ENCODE results near the gene HEXB. TPM values are rescaled to one million over a fixed set of nuclear protein-coding genes. Genes with fewer than 3 reads are reported as not detected.

Gene HEXB
- total and polyA plus RNA-seq, 2 donors (not counting 1 experiment from before 2014, with no cell fraction given): 203 to 245 TPM

- Histone ChIP-seq H3K27ac (ENCODE audit: insufficient read depth, low read length) (peak within 1 kb of the TSS; percentile 79), H3K79me2 (ENCODE audit: control insufficient read depth, insufficient read depth, low read length) (peaks cover 41% of the 10 kb centered on the region), H3K27me3 (ENCODE audit: control insufficient read depth, insufficient read depth, low read length) (no peaks in the 10 kb centered on the region), H3K4me3 (replicated peaks in 1 of 4; ENCODE audit: control extremely low read depth in 1 of 4, insufficient read depth in 1 of 4, low read depth in 3 of 4, low read length in 4 of 4) (peak within 1 kb of the TSS; percentile 97 to 99 (median 99)), H3K9ac (ENCODE audit: insufficient read depth, low read length) (peak within 1 kb of the TSS; percentile 78), H4K20me1 (ENCODE audit: control insufficient read depth, extremely low read depth, insufficient read depth, low read length) (no peaks in the 10 kb centered on the region), H2AFZ (ENCODE audit: low read length) (peak within 1 kb of the TSS; percentile 100), H3K36me3 (ENCODE audit: control insufficient read depth, insufficient read depth, low read length) (no peaks in the 10 kb centered on the region), H3K4me1 (ENCODE audit: control insufficient read depth, extremely low read depth, insufficient read depth, low read length) (peaks cover 7% of the 10 kb centered on the region), H3K9me3 (ENCODE audit: control insufficient read depth, insufficient read depth, low read depth, low read length) (no peaks in the 10 kb centered on the region), H3K4me2 (ENCODE audit: extremely low read depth, insufficient read depth, low read length) (peak within 1 kb of the TSS; percentile 77)
- TF ChIP-seq EZH2 (IDR thresholded peaks at IDR 0.05; ENCODE audit: low read length, missing control alignments) (no peak), CTCF (conservative IDR thresholded peaks at IDR 0.05 in 1 of 2, IDR thresholded peaks at IDR 0.05 in 1 of 2; ENCODE audit: low read depth in 1 of 2, low read length in 2 of 2) (no peak)
- DNase-seq (ENCODE audit: low read depth in 2 of 2): peak; percentile 93 to 95
These were observed 82.0 kb downstream of the HEXB start, which contains the start of the genes GFM2 and NSA2 for GRCh38 chr5:74766849-74767578. Gene GFM2 (minus strand): TSS chr5:74767117. CDS start chr5:74763742, 3,375 bp downstream. Gene NSA2 (plus strand): TSS chr5:74767249. CDS start chr5:74767361, 112 bp downstream.

GRCh38 chr5:74767579-74767913 lies 82.5 kb downstream of the HEXB start:
- H3K79me2 ChIP-seq (ENCODE audit: control insufficient read depth, insufficient read depth, low read length): peaks cover 41% of the 10 kb centered on the region
- H4K20me1 ChIP-seq (ENCODE audit: control insufficient read depth, extremely low read depth, insufficient read depth, low read length): no peaks in the 10 kb centered on the region
- H3K27me3 ChIP-seq (ENCODE audit: control insufficient read depth, insufficient read depth, low read length): no peaks in the 10 kb centered on the region
- H3K4me2 ChIP-seq (ENCODE audit: extremely low read depth, insufficient read depth, low read length): peak overlapping the region; percentile 77
- H3K4me1 ChIP-seq (ENCODE audit: control insufficient read depth, extremely low read depth, insufficient read depth, low read length): peaks cover 7% of the 10 kb centered on the region
- DNase-seq (ENCODE audit: low read depth in 2 of 2): peak; percentile 59 to 67
- H2AFZ ChIP-seq (ENCODE audit: low read length): peak overlapping the region; percentile 94
- H3K27ac ChIP-seq (ENCODE audit: insufficient read depth, low read length): peak overlapping the region; percentile 79
- H3K9ac ChIP-seq (ENCODE audit: insufficient read depth, low read length): peak overlapping the region; percentile 77
- no peaks in the 10 kb centered on the region for H3K9me3 ChIP-seq (ENCODE audit: control insufficient read depth, insufficient read depth, low read depth, low read length)
- peak overlapping the region; percentile 97 to 99 (median 99) for H3K4me3 ChIP-seq (replicated peaks in 1 of 4; ENCODE audit: control extremely low read depth in 1 of 4, insufficient read depth in 1 of 4, low read depth in 3 of 4, low read length in 4 of 4)
- peaks cover 2% of the 10 kb centered on the region for H3K36me3 ChIP-seq (ENCODE audit: control insufficient read depth, insufficient read depth, low read length)
- TF ChIP-seq CTCF (conservative IDR thresholded peaks at IDR 0.05 in 1 of 2, IDR thresholded peaks at IDR 0.05 in 1 of 2; ENCODE audit: low read depth in 1 of 2, low read length in 2 of 2): no peak
- TF ChIP-seq EZH2 (IDR thresholded peaks at IDR 0.05; ENCODE audit: low read length, missing control alignments): no peak

Other genes with a start within 250 kb of the HEXB start
- gene ENC1, start 44.5 kb upstream of the HEXB start, total RNA-seq: 15.4 and 21.8 TPM in 2 replicates
- gene ENC1, start 44.5 kb upstream of the HEXB start, polyA plus RNA-seq: 3.5 and 15.6 TPM in 2 replicates
- 36.7 and 51.7 TPM in 2 replicates for gene GFM2, start 81.9 kb downstream of the HEXB start, total RNA-seq
- gene GFM2, start 81.9 kb downstream of the HEXB start, polyA plus RNA-seq: 30.2 and 34.3 TPM in 2 replicates
- 139 and 148 TPM in 2 replicates for gene NSA2, start 82.0 kb downstream of the HEXB start, total RNA-seq
- 134 and 169 TPM in 2 replicates for gene NSA2, start 82.0 kb downstream of the HEXB start, polyA plus RNA-seq
- 0.51 and 1.2 TPM in 2 replicates for gene FAM169A, start 181.2 kb downstream of the HEXB start, total RNA-seq
- gene FAM169A, start 181.2 kb downstream of the HEXB start, polyA plus RNA-seq: 0.61 and 0.88 TPM in 2 replicates